OCI-LY7 (cell line): ENCODE measurements around the gene LYRM4. TPM values are rescaled to one million over a fixed set of nuclear protein-coding genes. Genes with fewer than 3 reads are reported as not detected.

Source experiments
- BruUV-seq: library from RNA; stranded (reverse); fragments of 400-500 nt; replicated peaks from 2 replicates; lab custom pipeline; 2021; lab: Mats Ljungman, UMichigan
- CTCF ChIA-PET: fragments of 300-600 bp; sonication (Branson Sonifier 250); formaldehyde crosslinking; loops from one replicate; lab custom pipeline; 2022; ENCODE audit warnings: antibody characterized with exemption; ENCODE audit not compliant: unreplicated experiment; lab: Charles Lee
- POLR2A ChIA-PET: fragments of 300-600 bp; sonication (Branson Sonifier 250); formaldehyde crosslinking; loops from one replicate; lab custom pipeline; 2022; ENCODE audit warnings: antibody characterized with exemption; lab: Charles Lee
- DNase-seq: peaks from one replicate; pipeline ENCODE4 v3.0.0-alpha.2; 2015; ENCODE audit warnings: low spot score
- H2AFZ ChIP-seq: fragments of 200-600 bp; sonication (generic), shearing (Covaris generic); 2 replicates; pipeline ENCODE4 v1.6.1; 2014; ENCODE audit warnings: mild to moderate bottlenecking, antibody characterized with exemption, low read length, moderate library complexity
- H3K27ac ChIP-seq: fragments of 200-600 bp; sonication (generic); 2 replicates; pipeline ENCODE4 v1.5.1; 2014; ENCODE audit warnings: mixed run types, low read depth, mild to moderate bottlenecking, moderate library complexity, low read length, inconsistent platforms; ENCODE audit not compliant: poor library complexity, severe bottlenecking
- H3K36me3 ChIP-seq: fragments of 200-600 bp; sonication (generic); 2 replicates; pipeline ENCODE4 v1.6.1; 2014; ENCODE audit warnings: mild to moderate bottlenecking, antibody characterized with exemption, low read length, moderate library complexity, mixed read lengths; ENCODE audit not compliant: insufficient read depth
- H3K4me1 ChIP-seq: fragments of 200-600 bp; sonication (generic); 2 replicates; pipeline ENCODE4 v1.5.1; 2014; ENCODE audit warnings: mild to moderate bottlenecking, low read length; ENCODE audit not compliant: insufficient read depth, poor library complexity, severe bottlenecking
- H3K4me2 ChIP-seq: fragments of 200-600 bp; sonication (generic); 2 replicates; pipeline ENCODE4 v1.6.1; 2014; ENCODE audit warnings: mild to moderate bottlenecking, low read length
- H3K4me3 ChIP-seq: fragments of 200-600 bp; sonication (generic); 2 replicates; pipeline ENCODE4 v1.5.1; 2014; ENCODE audit warnings: mild to moderate bottlenecking, low read depth, low read length; ENCODE audit not compliant: poor library complexity, severe bottlenecking
- H3K79me2 ChIP-seq: fragments of 200-600 bp; sonication (generic); 2 replicates; pipeline ENCODE4 v1.6.1; 2016; ENCODE audit warnings: low read depth, mild to moderate bottlenecking, low read length, moderate library complexity, mixed read lengths; ENCODE audit not compliant: insufficient read depth
- H3K9me2 ChIP-seq: fragments of 200-600 bp; sonication (generic); 2 replicates; pipeline ENCODE4 v1.6.1; 2016; ENCODE audit warnings: mild to moderate bottlenecking, low read length, mixed read lengths; ENCODE audit not compliant: insufficient read depth
- H3K9me3 ChIP-seq: fragments of 200-600 bp; sonication (generic); 2 replicates; pipeline ENCODE4 v1.6.1; 2014; ENCODE audit warnings: mild to moderate bottlenecking, mixed run types, low read length, mixed read lengths
- H4K20me1 ChIP-seq: fragments of 200-600 bp; sonication (generic); 2 replicates; pipeline ENCODE4 v1.6.1; 2014; ENCODE audit warnings: mild to moderate bottlenecking, antibody characterized with exemption, low read length, moderate library complexity, mixed read lengths; ENCODE audit not compliant: insufficient read depth
- EZH2phosphoT487 ChIP-seq: fragments of 200-600 bp; sonication (generic); IDR thresholded peaks from 2 replicates; pipeline ENCODE4 v1.6.1; 2018; ENCODE audit warnings: low read depth, borderline replicate concordance, mild to moderate bottlenecking, mixed run types, antibody characterized with exemption, low read length, moderate library complexity, mixed read lengths
- intact Hi-C: fragments of 100-400 bp; cut with micrococcal nuclease; formaldehyde crosslinking; loops from one replicate; pipeline ENCODE4 v1.10.0; 2022; ENCODE audit not compliant: unreplicated experiment
- total RNA-seq, 2 experiments: library from RNA; depleted of rRNA in 1 of 2; stranded (reverse); fragments of >200 nt in 1 of 2; shearing (Covaris generic) in 1 of 2; gene quantifications; 2 replicates each; pipeline ENCODE4 v1.2.3, GENCODE V29; 2014 to 2022
- TF ChIP-seq, protein P1 (sequence below): fragments of 200-600 bp; sonication (generic); conservative IDR thresholded peaks from 2 replicates; pipeline ENCODE4 v1.5.1; 2014; ENCODE audit warnings: mild to moderate bottlenecking, antibody characterized with exemption, low read length, moderate library complexity, mixed read lengths

Gene LYRM4
- total RNA-seq, 2 experiments from 2014 or later, result 19.6 to 34.3 TPM

DNA sequence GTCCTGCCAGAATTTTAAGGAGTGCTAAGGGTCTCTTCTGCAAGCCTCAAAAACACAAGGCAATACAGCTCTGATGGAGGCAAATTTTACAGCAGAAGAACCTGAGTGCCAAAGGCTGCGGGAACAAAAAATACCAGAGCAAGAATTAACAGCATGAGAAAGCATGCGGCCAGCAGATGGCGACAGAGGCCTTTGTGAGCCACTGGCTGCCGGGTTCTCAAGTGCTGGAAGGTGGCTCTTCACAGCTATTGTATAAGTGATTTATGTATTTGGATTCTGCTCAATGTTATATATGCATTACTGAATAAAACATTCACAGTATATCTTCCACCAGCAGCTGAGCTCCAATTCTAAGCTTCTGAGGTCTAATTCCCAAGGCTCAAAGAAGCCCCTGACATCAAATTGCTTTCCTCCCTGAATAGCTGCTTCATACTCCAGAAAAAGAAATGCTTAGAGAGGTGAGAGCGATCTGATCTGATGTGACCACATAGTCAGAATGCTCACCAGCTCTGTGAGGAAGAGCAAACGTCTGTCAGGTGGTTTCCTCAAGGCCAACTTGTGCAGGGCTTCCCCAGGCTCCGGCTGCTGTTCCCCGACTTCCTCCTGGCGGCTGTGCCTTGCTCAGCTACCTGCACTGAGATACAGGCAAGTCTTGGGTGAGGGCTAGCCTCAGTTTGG lies 117.0 kb downstream of the LYRM4 start:
- POLR2A ChIA-PET, result interaction anchor here (0.5 to 1.0 kb wide), 3 partner anchors 67 to 1085 kb away, joined by 3 to 5 read pairs (median 4); no protein-coding TSS in a partner anchor
- intact Hi-C loops, result loop anchor here (1.0 to 5.0 kb wide), 5 partner anchors 32 to 255 kb away; partner anchors contain the start of genes FARS2 and LYRM4

DNA sequence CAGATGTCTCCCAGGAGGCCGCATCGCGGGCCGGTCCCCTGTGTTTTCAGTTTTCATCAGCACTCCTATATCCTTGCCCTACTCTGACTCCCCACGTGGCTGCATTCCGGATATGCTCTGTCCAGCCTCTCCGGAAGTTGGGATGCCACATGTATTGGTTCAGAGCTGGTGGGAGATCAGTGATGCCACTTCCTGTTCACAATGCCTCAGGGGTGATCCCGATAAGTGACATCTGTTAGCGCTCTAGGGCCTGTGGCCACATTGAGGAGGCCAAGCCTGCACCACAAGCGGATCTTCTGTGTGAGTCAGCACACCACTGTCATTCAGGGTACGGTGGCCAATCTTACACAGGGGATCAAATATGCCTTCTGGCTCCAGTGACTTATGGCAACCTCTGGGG lies 117.8 kb downstream of the LYRM4 start:
- TF ChIP-seq EZH2phosphoT487, result no peak
- TF ChIP-seq, protein P1, sequence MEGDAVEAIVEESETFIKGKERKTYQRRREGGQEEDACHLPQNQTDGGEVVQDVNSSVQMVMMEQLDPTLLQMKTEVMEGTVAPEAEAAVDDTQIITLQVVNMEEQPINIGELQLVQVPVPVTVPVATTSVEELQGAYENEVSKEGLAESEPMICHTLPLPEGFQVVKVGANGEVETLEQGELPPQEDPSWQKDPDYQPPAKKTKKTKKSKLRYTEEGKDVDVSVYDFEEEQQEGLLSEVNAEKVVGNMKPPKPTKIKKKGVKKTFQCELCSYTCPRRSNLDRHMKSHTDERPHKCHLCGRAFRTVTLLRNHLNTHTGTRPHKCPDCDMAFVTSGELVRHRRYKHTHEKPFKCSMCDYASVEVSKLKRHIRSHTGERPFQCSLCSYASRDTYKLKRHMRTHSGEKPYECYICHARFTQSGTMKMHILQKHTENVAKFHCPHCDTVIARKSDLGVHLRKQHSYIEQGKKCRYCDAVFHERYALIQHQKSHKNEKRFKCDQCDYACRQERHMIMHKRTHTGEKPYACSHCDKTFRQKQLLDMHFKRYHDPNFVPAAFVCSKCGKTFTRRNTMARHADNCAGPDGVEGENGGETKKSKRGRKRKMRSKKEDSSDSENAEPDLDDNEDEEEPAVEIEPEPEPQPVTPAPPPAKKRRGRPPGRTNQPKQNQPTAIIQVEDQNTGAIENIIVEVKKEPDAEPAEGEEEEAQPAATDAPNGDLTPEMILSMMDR, result no peak
- POLR2A ChIA-PET, result no interaction called here
- Histone ChIP-seq H3K4me1 (peaks cover 13% of the 10 kb centered on the region), H3K36me3 (no peaks in the 10 kb centered on the region), H3K27ac (no peak overlapping the region), H3K9me2 (no peaks in the 10 kb centered on the region), H3K4me2 (no peak overlapping the region), H3K4me3 (no peak overlapping the region), H3K79me2 (no peaks in the 10 kb centered on the region), H3K9me3 (no peaks in the 10 kb centered on the region), H4K20me1 (0 out of 2 replicates have a peak, but pooled peaks cover 6% of the 10 kb centered on the region), H2AFZ (no peak overlapping the region)
- intact Hi-C loops, result loop anchor here (1.0 to 5.0 kb wide), 5 partner anchors 32 to 256 kb away; partner anchors contain the start of genes FARS2 and LYRM4
- DNase-seq, result no peak
- CTCF ChIA-PET, result interaction anchor here (1.5 kb wide), 1 partner anchor 160 kb away, joined by 6 read pairs; no protein-coding TSS in a partner anchor
- BruUV-seq, result no TSS peak

More for the DNA sequence above, 117.0 kb downstream of the LYRM4 start:
- CTCF ChIA-PET, result interaction anchor here (0.8 to 1.5 kb wide), 4 partner anchors 8 to 236 kb away, joined by 3 to 6 read pairs (median 4); no protein-coding TSS in a partner anchor
- TF ChIP-seq, protein P1, result peak; percentile 97
- TF ChIP-seq EZH2phosphoT487, result no peak
- no peak overlapping the region for H3K27ac ChIP-seq
- peaks cover 13% of the 10 kb centered on the region for H3K4me1 ChIP-seq
- H4K20me1 ChIP-seq, result 0 out of 2 replicates have a peak, but pooled peaks cover 3% of the 10 kb centered on the region
- H3K4me3 ChIP-seq, result no peak overlapping the region
- peak; percentile 79 for DNase-seq
- H3K9me3 ChIP-seq, result no peaks in the 10 kb centered on the region
- no peak overlapping the region for H3K4me2 ChIP-seq
- no TSS peak for BruUV-seq
- no peaks in the 10 kb centered on the region for H3K79me2 ChIP-seq
- H3K9me2 ChIP-seq, result no peaks in the 10 kb centered on the region
- no peak overlapping the region for H2AFZ ChIP-seq
- no peaks in the 10 kb centered on the region for H3K36me3 ChIP-seq

DNA sequence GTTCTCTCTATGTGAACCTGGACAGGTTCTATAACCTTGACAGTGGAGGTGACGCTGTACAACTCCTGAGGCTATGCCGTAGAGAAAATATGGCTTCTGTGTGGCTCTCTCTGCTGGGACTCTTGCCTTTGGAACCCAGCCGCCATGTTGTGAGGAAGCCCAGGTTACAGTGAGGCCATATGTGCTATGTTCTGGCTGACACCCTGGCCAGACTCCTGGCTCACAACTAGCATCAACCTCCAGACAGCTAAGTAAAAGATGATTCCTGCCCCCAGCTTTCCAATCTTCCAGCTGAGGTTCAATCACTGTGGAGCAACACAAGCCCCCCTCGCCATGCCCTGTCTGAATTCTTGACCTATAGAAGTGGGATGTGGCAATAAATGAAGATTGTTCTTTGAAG lies 118.6 kb downstream of the LYRM4 start:
- no peak for DNase-seq
- Histone ChIP-seq H3K4me2 (no peak overlapping the region), H4K20me1 (peaks cover 6% of the 10 kb centered on the region; the same call in 1 of the 2 replicates), H3K27ac (no peak overlapping the region), H3K9me2 (no peaks in the 10 kb centered on the region), H3K79me2 (no peaks in the 10 kb centered on the region), H3K36me3 (no peaks in the 10 kb centered on the region), H2AFZ (no peak overlapping the region), H3K9me3 (no peaks in the 10 kb centered on the region), H3K4me1 (peaks cover 13% of the 10 kb centered on the region), H3K4me3 (no peak overlapping the region)
- ChIA-PET POLR2A (no interaction called here), CTCF (no interaction called here)
- intact Hi-C loops, result loop anchor here (2.0 to 5.0 kb wide), 3 partner anchors 120 to 257 kb away; partner anchors contain the start of genes FARS2 and LYRM4
- TF ChIP-seq, protein P1, result no peak
- no peak for TF ChIP-seq EZH2phosphoT487
- no TSS peak for BruUV-seq
